ENCODE data around the gene GZF1.

GZF1 gene

DNA sequence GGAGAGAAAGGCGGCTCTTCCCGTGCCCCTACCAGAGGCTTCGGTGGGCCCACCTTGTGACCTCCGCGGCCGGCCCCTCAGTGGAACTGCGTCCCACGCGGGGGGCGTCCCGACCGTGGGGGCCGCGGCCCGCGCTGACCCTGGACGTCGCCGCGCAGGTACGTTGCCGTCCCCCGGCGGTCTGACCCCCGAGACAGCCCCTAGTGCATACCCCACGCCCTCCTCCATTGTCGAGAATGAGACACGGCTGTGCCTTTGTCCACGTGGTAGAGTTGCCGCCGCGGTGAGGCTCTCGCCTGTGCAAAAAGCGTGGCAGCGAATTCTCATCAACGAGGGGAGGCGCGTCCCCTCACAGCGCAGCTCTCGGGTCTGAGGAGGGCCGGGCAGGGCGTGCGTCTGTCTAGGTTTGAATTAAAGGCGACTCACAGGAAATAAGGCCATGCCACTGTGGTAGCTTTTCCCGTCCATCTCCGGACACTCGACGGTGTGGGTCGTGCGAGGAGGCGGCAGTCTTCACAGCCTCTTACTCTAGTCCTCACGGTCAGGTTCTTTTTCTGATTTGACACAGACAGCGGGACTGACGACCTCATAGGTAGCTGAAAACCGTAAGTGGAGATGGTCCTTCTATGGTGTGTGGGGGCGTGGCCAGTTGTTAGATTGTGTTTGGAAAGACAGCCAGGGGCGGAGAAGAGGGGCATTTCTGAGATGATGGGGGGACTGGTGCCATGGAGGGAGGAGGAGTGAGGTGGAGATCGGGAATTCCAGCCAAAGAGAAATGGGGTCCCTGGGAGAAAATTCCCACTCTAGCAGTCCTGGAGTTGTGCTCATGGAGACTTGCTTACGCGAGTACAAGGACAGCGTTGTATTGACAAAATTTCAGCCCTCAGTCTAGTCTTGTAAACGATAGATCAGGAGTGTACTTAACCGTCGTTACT is 10.8 kb upstream of the GZF1 start:
- Histone ChIP-seq H3K9me3 (ENCODE audit: control insufficient read depth, low read length) (no peaks in the 10 kb centered on the region), H3K79me2 (peaks cover 12% of the 10 kb centered on the region), H3K4me3 (ENCODE audit: low read depth, low read length) (peak overlapping the region; percentile 89), H3K9ac (peak overlapping the region; percentile 56), H3K4me2 (ENCODE audit: low read length) (peak overlapping the region; percentile 89), H2AFZ (peak overlapping the region; percentile 91), H3K36me3 (ENCODE audit: control insufficient read depth, insufficient read depth, low read length) (no peaks in the 10 kb centered on the region), H3K27me3 (ENCODE audit: control insufficient read depth, insufficient read depth, low read length) (no peaks in the 10 kb centered on the region), H3K27ac (peak overlapping the region; percentile 97), H3K4me1 (peaks cover 8% of the 10 kb centered on the region)
- no peak for TF ChIP-seq CTCF (IDR thresholded peaks at IDR 0.05)

- Histone ChIP-seq H3K4me2 (ENCODE audit: low read length) (no peak overlapping the region), H3K4me1 (peaks cover 12% of the 10 kb centered on the region), H3K4me3 (ENCODE audit: low read depth, low read length) (no peak overlapping the region), H3K79me2 (peaks cover 10% of the 10 kb centered on the region), H3K9ac (no peak overlapping the region), H2AFZ (no peak overlapping the region), H3K9me3 (ENCODE audit: control insufficient read depth, low read length) (no peaks in the 10 kb centered on the region), H3K27me3 (ENCODE audit: control insufficient read depth, insufficient read depth, low read length) (no peaks in the 10 kb centered on the region), H3K36me3 (ENCODE audit: control insufficient read depth, insufficient read depth, low read length) (no peaks in the 10 kb centered on the region), H3K27ac (no peak overlapping the region)
- TF ChIP-seq CTCF (IDR thresholded peaks at IDR 0.05), result no peak
Observed at GRCh38 chr20:23356203-23356602, 5.8 kb upstream of the GZF1 start.

DNA sequence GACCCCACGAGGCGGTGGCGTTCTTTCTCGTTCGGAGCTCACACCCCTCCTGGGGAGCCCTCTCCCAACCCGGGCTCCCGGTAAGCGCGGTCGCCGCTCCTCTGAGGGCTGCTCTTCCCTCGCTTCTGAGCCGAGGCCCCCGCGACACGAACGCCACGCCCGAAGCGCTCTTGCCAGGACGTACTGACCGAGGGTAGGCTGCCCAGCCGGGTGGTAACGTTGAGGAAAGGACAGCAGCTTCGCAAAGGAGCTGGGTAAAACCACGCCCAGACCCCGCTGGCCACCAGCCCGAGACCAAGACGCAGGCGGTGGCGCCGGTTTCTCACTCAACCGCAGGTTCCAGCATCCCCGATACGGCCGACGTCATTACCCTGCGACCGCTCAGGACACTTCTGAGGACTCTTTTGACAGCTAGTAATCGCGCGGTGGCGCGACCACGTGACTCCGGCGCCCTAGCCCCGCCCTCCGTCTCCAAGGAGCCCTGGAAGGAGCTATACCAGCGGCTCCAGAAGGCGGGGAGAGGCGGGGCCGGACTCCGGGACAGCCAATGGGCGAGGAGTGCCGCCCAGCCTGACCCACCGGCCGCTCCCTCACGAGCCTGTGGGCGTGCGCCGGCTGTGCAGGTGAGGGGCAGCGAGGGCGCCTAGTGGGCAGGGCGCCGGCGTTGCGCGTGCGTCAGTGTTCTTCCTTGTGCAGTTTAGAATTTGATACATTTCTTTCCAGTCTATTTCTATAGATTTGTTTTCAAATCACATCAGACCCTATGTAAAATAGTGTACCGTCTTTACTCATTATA is 4.0 kb upstream of the GZF1 start:
- Histone ChIP-seq H3K79me2 (peaks cover 8% of the 10 kb centered on the region), H3K4me3 (ENCODE audit: low read depth, low read length) (peak overlapping the region; percentile 83), H2AFZ (peak overlapping the region; percentile 95), H3K36me3 (ENCODE audit: control insufficient read depth, insufficient read depth, low read length) (no peaks in the 10 kb centered on the region), H3K4me2 (ENCODE audit: low read length) (peak overlapping the region; percentile 95), H3K9me3 (ENCODE audit: control insufficient read depth, low read length) (no peaks in the 10 kb centered on the region), H3K4me1 (peaks cover 9% of the 10 kb centered on the region), H3K27me3 (ENCODE audit: control insufficient read depth, insufficient read depth, low read length) (no peaks in the 10 kb centered on the region), H3K27ac (peak overlapping the region; percentile 90), H3K9ac (peak overlapping the region; percentile 47)
- no peak for TF ChIP-seq CTCF (IDR thresholded peaks at IDR 0.05)

- H3K4me1 ChIP-seq, result peaks cover 15% of the 10 kb centered on the region
- peak overlapping the region; percentile 55 for H2AFZ ChIP-seq
- no peaks in the 10 kb centered on the region for H3K27me3 ChIP-seq (ENCODE audit: control insufficient read depth, insufficient read depth, low read length)
Observed at GRCh38 chr20:23358563-23358906, 3.4 kb upstream of the GZF1 start.

More at GRCh38 chr20:23358563-23358906, 3.4 kb upstream of the GZF1 start:
- no peak for TF ChIP-seq CTCF (IDR thresholded peaks at IDR 0.05)
- Histone ChIP-seq H3K9me3 (ENCODE audit: control insufficient read depth, low read length) (no peaks in the 10 kb centered on the region), H3K27ac (peak overlapping the region; percentile 90), H3K4me3 (ENCODE audit: low read depth, low read length) (peak overlapping the region; percentile 83), H3K9ac (no peak overlapping the region), H3K79me2 (peaks cover 14% of the 10 kb centered on the region), H3K4me2 (ENCODE audit: low read length) (peak overlapping the region; percentile 95), H3K36me3 (ENCODE audit: control insufficient read depth, insufficient read depth, low read length) (no peaks in the 10 kb centered on the region)

Measured in parathyroid adenoma (tissue), 2 donors.